GM18526 (cell line): Measurements from ENCODE around the gene EXOSC7.

Experiments
- POLR2A ChIP-seq: IDR thresholded peaks from 3 replicates; pipeline ENCODE4 v1.6.1; 2011; ENCODE audit not compliant: insufficient read length; ENCODE audit errors: extremely low read depth

EXOSC7 gene

DNA sequence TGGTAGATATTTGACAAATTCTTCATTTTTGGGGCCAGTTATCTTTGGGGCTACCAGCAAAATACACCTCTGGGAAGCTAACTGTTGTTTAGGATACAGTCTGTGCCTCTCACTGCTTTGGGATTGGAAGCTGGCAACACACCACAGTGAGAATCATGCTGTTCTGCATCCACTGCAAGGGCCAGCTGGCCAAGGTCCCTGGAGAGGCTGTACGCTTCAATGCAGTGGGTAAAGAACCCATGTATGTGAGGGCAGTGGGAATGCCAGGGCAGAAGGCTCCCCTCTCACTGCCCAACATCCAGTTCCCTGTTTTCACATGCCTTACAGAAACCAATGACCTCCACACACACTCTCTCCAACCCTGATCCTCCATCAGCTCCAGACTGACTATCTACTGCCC, 20.1 kb upstream of the EXOSC7 start:
- TF ChIP-seq POLR2A: no peak

DNA sequence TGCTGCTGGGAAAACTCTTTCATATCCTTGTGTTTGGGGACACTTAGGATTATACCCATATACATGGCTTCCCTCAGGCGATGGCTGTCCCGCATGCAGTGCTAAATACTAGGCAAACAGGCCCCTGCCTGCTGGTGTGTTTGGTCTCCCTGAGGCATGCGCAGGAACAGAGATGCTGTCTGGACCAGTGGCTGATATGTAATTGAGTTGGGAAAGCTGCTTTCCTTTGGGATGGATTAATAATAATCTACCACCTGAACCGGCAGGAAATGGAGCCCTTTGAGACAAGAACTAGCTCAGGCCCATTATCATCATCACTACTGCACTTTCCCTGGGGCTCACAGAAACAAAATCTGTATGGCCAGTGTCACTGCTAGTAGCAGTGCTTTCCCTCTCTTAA, 18.1 kb upstream of the EXOSC7 start:
- TF ChIP-seq POLR2A: no peak

DNA sequence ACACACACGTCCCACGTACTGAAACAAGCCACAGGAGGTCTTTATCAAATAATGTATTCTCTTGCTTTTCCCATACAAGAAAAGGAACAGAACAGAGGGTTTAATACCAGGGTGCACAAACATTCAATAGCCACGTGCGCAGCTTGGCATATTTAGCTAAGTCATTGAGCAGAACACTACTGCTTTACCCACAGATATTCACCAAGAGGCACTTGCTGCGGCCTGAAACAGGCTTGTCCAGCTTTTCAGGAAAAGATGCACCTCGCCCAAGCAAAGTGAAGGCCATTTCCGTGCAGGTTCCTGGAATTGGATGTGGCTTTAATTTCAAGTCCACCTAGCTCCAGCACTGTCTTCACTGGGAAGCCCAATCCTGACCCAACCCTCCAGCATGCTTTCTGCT, 17.7 kb upstream of the EXOSC7 start:
- TF ChIP-seq POLR2A: no peak

DNA sequence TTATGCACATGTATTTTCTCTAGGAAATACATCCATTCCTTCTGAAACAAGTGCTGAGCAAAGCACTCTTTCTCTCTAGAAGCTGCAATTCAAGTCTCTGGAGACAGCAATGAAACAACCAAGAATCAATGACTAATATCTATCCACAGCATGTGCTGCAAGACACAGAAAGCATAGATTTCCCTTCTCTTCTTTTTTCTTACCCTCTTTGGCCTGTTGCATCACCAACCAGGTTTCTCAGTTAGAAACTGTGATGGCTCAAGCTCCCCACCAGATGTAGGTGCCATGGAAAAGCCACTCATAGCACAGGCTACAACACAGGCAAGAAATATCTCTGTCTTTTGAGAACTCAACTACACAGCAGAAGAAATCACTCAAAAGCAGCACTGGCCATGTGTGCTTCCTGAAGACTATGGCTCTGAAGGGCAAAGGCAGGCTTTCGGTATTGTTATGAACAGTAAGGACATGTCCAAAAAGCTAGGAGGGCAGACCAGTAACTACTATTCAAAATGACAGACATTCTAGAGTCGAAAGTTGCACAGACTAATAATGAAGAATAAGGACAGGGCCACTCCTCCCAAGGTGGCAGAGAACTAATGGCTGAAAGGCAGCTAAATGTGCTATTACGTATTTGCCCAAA, 15.5 kb upstream of the EXOSC7 start:
- TF ChIP-seq POLR2A: no peak

DNA sequence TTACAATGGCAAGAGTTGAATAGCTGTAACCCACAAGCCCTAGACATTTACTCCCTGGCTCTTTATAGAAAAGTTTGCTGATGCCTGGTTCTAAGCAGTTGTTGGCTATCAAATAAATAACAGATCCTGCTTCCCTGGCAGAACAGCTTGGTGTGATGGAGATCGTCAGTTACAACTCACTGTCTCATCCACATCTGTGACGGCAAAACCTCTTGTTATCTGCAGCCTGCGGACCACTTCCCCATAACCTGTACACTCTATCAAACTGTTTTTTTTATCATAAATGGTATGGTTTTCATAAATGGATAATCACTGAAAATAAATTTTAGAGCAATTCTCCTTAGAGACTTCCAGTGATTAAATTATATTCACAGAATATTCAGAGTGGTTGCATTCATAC, 14.2 kb upstream of the EXOSC7 start:
- TF ChIP-seq POLR2A: no peak

DNA sequence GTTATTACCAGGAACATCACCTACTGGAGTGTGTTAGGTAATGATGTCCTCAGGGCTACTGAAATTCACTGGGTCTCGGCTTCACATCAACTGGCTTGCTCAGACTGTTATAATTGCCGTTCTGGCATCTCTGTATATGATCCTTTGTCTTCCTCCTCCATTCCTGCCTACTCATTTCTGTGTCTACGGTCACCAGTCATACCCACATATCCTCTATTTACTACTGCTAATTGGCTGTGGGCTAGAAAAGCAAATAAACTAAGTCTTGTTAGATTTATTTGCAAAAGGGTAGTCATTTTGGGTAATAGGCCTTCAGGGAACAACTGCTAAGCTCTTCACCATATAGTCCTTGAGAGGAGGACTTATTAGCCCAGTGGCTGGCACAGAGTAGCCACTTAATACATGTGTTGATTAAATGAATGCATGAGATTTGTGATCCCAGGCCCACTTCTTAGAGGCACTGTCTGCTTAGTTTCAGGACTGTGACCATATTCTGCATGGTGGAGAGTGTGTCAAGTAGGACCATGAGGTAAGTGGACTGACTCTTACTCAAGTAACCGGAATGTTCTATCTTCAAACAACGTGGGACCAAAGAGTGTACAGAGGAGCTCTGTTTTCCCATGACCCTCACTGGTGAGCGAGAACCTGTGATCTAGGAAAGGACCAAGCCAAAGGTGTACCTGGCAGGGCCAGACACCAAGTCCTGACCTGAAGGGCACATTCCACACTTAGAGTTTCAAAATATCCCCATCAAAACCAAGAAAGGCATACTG, 13.2 kb upstream of the EXOSC7 start:
- no peak for TF ChIP-seq POLR2A

DNA sequence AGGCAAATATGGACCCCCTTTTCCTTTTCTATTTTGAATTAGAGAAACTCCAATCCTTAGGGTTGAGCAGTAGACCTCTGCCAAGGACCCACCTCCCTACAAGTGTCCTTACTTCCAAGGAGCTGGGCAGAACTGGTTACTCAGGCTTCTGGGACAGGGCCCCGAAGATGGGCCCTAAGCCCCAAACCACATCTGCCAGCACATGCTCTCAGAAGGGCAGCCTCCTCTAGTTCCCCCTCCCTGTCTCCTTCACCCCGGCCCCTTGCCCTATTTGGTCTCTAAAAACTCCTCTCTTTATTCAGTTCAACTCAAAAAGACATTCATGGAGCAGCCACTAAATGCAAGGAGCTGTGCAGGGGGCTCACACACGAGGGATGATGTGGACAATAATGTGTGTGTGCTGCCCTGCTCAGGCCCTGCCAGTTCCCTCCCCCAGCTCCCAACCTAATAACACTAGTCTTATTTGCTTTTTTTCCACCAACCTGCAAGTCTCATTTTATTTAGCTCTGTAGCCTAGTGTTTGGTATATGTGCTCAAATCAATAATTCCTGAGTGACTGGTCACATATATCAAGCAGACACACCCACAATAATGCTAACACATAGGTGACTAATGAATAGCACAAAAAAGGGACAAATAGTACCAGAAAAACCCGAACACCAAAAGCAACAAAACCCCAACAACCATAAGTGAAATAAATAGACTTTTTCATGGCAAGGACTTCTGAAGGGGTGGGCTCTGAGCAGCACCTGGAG, 12.3 kb upstream of the EXOSC7 start:
- no peak for TF ChIP-seq POLR2A

DNA sequence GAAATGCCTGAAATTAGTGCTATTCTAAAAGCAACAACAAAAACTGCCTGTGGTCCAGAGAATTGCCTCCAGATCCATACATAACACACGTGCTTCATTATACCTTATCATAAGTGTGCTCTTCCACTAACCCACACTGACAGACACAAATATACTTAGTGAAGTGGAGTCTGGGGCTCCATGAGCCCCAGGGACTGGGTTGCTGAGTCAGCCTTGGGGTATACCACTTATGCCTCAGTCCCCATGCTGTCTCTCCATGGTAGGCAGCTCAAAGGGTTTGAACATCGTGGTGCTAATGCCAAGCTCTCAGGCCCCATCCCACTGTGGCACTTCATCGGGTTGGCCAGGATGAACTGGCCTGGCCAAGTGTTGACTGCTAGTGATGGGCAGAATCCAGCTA, 10.9 kb upstream of the EXOSC7 start:
- TF ChIP-seq POLR2A: no peak

DNA sequence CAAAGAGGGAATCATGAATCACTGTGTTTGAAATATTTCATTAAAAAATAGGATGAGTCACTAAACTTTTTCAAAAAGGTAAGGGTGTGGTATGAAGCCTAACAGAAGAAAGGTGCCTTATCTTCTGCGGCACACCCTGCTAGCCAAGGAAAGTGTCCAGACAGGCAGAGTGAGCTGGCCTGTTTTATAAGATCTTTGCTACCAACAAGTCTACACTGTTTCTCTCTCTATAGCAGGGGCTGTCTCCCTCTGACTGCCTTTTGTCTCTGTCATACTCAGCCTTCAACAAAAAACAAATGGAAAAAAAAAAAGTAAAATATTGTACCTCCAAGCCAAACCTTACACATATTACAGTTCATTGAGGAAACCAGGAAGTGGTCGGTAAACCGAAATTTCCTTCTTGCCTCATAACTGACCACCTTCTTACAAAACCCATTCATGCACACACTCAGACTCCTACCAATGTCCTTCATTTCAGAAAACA, 9.2 kb upstream of the EXOSC7 start:
- TF ChIP-seq POLR2A: no peak

DNA sequence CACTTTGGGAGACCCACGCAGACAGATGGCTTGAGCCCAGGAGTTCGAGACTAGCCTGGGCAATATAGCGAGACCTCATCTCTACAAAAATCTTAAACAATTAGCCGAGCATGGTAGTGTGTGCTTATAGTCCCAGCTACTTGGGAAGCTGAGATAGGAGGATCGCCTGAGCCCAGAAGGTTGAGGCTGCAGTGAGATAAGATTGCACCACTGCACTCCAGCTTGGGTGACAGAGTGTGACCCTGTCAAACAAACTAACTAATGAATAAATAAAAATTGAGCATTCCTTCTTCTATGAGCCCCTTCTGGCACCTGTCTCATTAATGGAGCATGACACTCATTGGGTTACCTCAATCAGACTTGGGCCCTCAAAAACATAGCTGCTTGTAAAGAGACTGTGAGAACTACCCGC, 7.6 kb upstream of the EXOSC7 start:
- no peak for TF ChIP-seq POLR2A

DNA sequence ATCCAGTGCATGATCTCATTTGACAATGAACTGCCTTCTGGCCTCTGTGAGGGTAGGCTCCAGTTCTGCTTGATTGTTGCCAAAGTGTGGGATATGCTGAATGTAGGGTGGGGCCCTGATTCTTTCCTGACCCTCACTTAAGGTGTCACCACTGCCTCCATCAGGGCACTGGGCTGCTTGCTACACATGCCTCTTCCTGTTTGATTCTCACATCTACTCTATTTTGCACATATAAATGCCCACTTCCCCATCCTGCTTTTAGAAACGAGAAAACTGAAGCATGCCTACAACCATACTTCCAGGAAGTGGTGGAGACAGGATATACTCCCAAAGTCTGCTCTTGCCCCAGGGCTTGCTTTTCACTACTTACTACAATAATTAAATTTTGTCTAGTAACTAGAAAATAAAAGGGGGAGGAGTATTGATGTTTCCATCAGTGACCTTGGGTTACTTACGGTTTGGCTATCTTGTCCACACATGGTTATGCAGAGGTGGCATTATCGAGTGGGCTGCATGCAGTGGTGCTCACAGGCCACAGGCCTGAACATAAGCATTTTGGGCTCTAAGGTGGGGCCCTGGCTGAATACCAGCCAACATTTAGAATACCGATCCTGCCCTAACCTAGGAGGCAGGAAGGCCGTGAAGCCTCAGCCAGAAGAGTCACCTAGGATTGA, 6.8 kb upstream of the EXOSC7 start:
- TF ChIP-seq POLR2A: no peak

DNA sequence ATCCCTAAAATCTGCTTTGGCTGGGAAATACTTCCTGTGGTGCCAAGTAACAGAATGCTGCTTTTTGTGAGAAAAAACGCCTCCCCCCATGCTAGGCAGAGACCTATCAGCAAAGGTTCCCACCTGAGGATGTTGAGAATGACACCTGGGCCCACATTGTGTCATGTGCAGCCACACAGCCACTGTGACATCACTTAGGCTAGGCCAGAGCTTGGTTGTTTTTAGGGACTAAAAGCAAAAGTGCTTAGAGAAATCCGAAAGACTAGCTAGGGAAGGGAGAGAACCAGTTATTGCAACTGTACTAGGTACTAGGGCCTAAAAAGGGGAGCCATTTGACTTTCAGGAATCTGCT, 6.2 kb upstream of the EXOSC7 start:
- TF ChIP-seq POLR2A: no peak

DNA sequence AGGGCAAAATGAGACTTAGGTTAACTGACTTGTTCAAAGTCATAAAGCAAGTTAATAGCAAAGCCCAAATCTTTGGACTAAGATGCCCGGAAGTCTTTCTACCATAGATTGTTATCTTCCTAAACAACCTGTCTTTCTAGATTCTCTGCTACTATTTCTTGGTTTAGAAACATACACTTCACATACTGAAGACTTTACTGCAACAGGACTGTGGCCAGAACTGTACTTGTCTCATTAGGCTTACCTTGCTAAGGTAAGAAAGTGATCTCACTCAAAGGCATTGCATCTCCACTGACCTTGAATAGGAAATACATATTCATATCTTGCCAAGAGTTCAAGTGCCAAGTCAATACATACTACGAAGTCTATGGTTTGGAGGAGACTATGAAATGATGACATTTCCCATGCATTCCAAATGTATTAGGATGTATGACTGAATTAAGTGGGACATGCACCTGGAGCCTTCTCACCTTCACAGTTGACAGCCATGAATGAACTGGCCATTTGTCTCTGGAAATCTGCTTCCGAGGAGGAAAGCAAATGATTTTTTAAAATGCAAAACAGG, 5.0 kb upstream of the EXOSC7 start:
- no peak for TF ChIP-seq POLR2A

DNA sequence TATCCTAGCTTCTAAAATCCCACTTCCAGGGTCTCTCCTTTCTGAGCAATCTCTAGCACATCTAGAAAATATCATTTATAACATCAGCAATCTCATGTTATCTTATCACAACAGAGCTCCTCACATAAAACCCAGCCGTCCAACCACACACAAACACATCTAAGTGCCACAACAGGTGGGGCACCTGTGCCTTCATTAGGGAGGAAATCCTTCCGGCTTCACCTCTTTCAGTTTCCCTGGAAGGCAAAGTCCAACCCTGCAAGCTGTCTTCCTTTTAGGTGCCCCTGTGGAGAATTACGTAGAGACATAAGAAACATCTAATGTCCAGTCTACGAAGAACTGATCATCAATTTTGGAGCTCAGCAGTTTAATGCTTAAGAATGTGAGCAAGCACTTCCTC, 1.6 kb upstream of the EXOSC7 start:
- no peak for TF ChIP-seq POLR2A

DNA sequence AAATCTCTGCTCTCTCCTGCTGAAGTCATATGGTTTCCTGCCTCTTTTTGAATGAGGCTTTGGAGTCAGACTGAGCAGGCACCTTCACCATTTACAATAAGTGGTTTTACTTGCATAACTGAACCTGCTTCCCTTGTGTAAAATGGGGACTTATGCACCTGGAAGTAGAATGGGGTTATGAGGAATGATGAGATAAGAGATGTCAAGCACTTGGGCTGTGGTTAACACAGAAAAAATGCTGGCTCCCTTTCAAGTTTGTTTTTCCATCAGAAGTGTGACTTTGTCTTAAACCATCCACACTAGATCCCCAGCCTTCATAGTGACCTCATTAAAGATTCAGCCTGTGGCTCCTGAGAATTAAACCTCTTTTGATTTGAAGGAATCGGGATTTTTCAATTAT, 5.2 kb downstream of the EXOSC7 start:
- TF ChIP-seq POLR2A: no peak
